Activated CD4-positive, alpha-beta T cell treated with anti-CD3 and anti-CD28 coated beads, Interleukin-2, amount 50 U/mL, for 24 hours (primary cell): ENCODE data around the gene CCDC9.
"Not testable (repeated sequence)": the region's sequence is repeated elsewhere in the genome, so short reads cannot be mapped to it uniquely, and the experiment has no call there.

Source experiments
- DNase-seq, 2 donors: peaks; one replicate each; pipeline ENCODE4 v3.0.0-alpha.2; 2020; ENCODE audit warnings: low read depth in 1 of 2, low spot score in 1 of 2

CCDC9 gene

GRCh38 chr19:47258895-47259555 is 2.7 kb downstream of the CCDC9 start:
- no peak for DNase-seq

GRCh38 chr19:47260476-47260875 is 4.2 kb downstream of the CCDC9 start:
- no peak for DNase-seq

- not testable (repeated sequence) for DNase-seq
Measured at GRCh38 chr19:47261946-47262793, 5.8 kb downstream of the CCDC9 start.

- no peak for DNase-seq
Measured at GRCh38 chr19:47264629-47265028, 8.3 kb downstream of the CCDC9 start.

- no peak for DNase-seq
Measured at GRCh38 chr19:47266401-47266941, 10.1 kb downstream of the CCDC9 start.

- no peak for DNase-seq
Measured at GRCh38 chr19:47267350-47267759, 11.0 kb downstream of the CCDC9 start.

- no peak for DNase-seq
Measured at GRCh38 chr19:47268028-47268427, 11.7 kb downstream of the CCDC9 start.

- DNase-seq = no peak
Measured at GRCh38 chr19:47269596-47269995, 13.3 kb downstream of the CCDC9 start.

- no peak for DNase-seq
Measured at GRCh38 chr19:47270408-47270807, 14.1 kb downstream of the CCDC9 start.

- DNase-seq = no peak
Measured at GRCh38 chr19:47271949-47272348, 15.6 kb downstream of the CCDC9 start.

- peak in 1 of 2 donors; percentile 39 for DNase-seq
Measured at GRCh38 chr19:47272448-47273312, 16.4 kb downstream of the CCDC9 start.

GRCh38 chr19:47273313-47274070 is 17.2 kb downstream of the CCDC9 start:
- peak; percentile 76 to 84 for DNase-seq

GRCh38 chr19:47274071-47274890 is 18.0 kb downstream of the CCDC9 start, which contains the start of gene INAFM1:
Gene INAFM1, plus strand, starts transcription at chr19:47274885. Its CDS starts 35 bp downstream, at chr19:47274920.
- DNase-seq = peak; percentile 99 to 100

- DNase-seq = no peak
Measured at GRCh38 chr19:47274891-47275761, 18.8 kb downstream of the CCDC9 start.

- no peak for DNase-seq
Measured at GRCh38 chr19:47275791-47276461, 19.6 kb downstream of the CCDC9 start.

GRCh38 chr19:47276513-47276912 is 20.2 kb downstream of the CCDC9 start:
- not testable (repeated sequence) for DNase-seq

- peak; percentile 7 to 36 for DNase-seq
Measured at GRCh38 chr19:47280183-47280797, 24.0 kb downstream of the CCDC9 start.
